ENCODE results near the gene ZNF80.
"Not testable (repeated sequence)": the region's sequence is repeated elsewhere in the genome, so short reads cannot be mapped to it uniquely, and the experiment has no call there.

ZNF80 gene

DNA sequence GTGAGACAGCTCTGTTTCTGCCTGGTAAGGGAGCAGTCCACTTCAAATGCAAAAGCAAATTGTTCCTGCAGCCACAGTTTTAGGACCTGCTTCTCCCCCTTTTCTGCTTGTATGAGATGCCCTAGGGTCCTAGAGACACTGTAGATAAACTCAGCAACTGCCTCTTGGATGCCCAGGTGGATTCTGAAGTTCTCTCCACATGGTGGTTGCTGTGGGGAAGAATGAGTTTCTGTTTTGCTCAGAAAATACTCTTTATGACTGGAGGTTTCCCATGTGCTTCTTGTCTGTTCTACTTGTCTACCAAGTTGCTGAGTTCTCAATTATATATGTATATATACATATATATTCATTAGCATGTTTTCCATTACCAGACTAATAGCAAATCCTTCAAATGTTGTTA is 5.6 kb upstream of the ZNF80 start:
- no peak overlapping the region for H3K4me3 ChIP-seq (ENCODE audit: low read length)
- no peak overlapping the region for H3K9ac ChIP-seq (ENCODE audit: low read depth, low read length)
- no peak overlapping the region for H3K27ac ChIP-seq (ENCODE audit: low read depth, low read length)
- peaks cover 16% of the 10 kb centered on the region for H3K9me3 ChIP-seq (ENCODE audit: insufficient read depth, low read depth, low read length)
- no peaks in the 10 kb centered on the region for H3K27me3 ChIP-seq (ENCODE audit: insufficient read depth, low read length)
- no peaks in the 10 kb centered on the region for H3K36me3 ChIP-seq (ENCODE audit: insufficient read depth, low read length)
- H3K4me1 ChIP-seq (ENCODE audit: insufficient read depth, low read length): no peaks in the 10 kb centered on the region

DNA sequence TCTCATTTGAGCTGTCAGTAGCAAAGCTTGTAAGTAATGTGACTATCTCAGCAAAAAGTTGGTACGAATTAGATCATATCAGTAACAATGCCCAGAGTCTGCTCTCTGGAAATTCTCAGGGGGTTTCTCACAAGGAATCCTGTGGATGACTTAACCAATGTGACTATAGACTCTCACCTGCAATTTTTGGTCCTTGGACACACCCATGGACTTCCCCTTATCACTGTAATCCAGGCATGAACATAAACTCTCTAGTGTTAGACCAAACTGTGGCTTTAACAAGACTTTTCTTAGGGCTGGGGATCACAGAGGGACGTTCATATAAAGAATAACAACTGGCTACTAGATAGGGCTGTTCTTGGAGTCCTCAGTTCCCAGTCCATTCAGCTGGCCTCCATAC is 3.9 kb upstream of the ZNF80 start:
- Histone ChIP-seq H3K36me3 (ENCODE audit: insufficient read depth, low read length) (no peaks in the 10 kb centered on the region), H3K4me1 (ENCODE audit: insufficient read depth, low read length) (no peaks in the 10 kb centered on the region), H3K27me3 (ENCODE audit: insufficient read depth, low read length) (no peaks in the 10 kb centered on the region), H3K9me3 (ENCODE audit: insufficient read depth, low read depth, low read length) (peaks cover 12% of the 10 kb centered on the region), H3K9ac (ENCODE audit: low read depth, low read length) (no peak overlapping the region), H3K4me3 (ENCODE audit: low read length) (no peak overlapping the region), H3K27ac (ENCODE audit: low read depth, low read length) (no peak overlapping the region)
- 95% methylated on average over 2 of the region's 2 CpGs for WGBS

DNA sequence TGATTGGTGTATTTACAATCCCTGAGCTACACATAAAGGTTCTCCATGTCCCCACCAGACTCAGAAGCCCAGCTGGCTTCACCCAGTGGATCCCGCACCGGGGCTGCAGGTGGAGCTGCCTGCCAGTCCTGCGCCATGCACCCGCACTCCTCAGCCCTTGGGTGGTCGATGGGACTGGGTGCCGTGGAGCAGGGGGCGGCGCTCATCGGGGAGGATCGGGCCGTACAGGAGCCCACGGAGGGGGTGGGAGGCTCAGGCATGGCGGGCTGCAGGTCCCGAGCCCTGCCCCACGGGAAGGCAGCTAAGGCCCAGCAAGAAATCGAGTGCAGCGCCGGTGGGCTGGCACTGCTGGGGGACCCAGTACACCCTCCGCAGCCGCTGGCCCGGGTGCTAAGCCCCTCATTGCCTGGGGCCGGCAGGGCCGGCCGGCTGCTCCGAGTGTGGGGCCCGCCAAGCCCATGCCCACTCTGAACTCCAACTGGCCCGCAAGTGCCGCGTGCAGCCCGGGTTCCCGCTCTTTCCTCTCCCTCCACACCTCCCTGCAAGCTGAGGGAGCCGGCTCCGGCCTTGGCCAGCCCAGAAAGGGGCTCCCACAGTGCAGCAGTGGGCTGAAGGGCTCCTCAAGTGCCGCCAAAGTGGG is 888 bp upstream of the ZNF80 start:
- WGBS: 96% methylated on average over 33 of the region's 34 CpGs
- not testable (repeated sequence) for H3K4me3 ChIP-seq (ENCODE audit: low read length); H3K9me3 ChIP-seq (ENCODE audit: insufficient read depth, low read depth, low read length); H3K4me1 ChIP-seq (ENCODE audit: insufficient read depth, low read length); H3K9ac ChIP-seq (ENCODE audit: low read depth, low read length); H3K36me3 ChIP-seq (ENCODE audit: insufficient read depth, low read length); H3K27ac ChIP-seq (ENCODE audit: low read depth, low read length); H3K27me3 ChIP-seq (ENCODE audit: insufficient read depth, low read length)

DNA sequence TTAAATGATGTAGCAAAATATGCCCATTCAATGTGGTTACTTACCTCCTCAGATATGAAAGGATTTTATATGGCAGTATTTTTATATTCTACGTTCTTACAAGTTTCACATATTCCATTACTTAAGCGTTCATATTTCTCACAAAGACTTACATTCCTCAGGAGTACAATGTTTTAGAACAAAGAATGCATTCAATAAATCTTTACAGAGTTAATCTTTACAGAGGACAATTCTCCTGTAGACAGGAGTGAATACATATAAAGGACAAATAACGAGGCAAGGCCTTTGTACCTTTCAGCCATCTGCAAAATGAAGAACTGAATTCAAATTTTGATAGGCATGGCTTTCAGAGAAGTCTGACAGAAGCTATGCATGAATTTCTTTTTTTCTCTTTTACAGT is 1.9 kb downstream of the ZNF80 start:
- Histone ChIP-seq H3K9ac (ENCODE audit: low read depth, low read length) (no peak overlapping the region), H3K36me3 (ENCODE audit: insufficient read depth, low read length) (no peaks in the 10 kb centered on the region), H3K4me1 (ENCODE audit: insufficient read depth, low read length) (no peaks in the 10 kb centered on the region), H3K27ac (ENCODE audit: low read depth, low read length) (no peak overlapping the region), H3K4me3 (ENCODE audit: low read length) (no peak overlapping the region), H3K27me3 (ENCODE audit: insufficient read depth, low read length) (no peaks in the 10 kb centered on the region), H3K9me3 (ENCODE audit: insufficient read depth, low read depth, low read length) (no peaks in the 10 kb centered on the region)
- 90% methylated on average over 2 of the region's 3 CpGs for WGBS

DNA sequence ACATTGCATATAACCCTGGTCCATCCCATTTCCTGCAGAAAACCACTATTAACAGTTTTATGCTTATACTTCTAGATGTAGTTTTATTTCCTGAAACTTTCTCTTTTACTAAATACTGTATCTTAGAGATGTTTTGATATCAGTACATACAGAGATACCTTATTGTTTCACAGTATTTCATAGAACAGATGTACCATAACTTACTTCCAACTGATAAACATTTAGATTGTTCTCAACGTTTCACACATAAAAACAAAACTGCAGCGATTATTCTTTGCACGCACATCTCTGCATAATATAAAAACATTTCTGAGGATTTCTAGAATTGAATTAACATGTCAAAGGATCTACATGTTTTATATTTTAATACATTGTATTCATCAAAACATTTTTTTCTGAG is 2.6 kb downstream of the ZNF80 start:
- Histone ChIP-seq H3K27me3 (ENCODE audit: insufficient read depth, low read length) (no peaks in the 10 kb centered on the region), H3K9me3 (ENCODE audit: insufficient read depth, low read depth, low read length) (no peaks in the 10 kb centered on the region), H3K4me3 (ENCODE audit: low read length) (no peak overlapping the region), H3K9ac (ENCODE audit: low read depth, low read length) (no peak overlapping the region), H3K27ac (ENCODE audit: low read depth, low read length) (no peak overlapping the region), H3K36me3 (ENCODE audit: insufficient read depth, low read length) (no peaks in the 10 kb centered on the region), H3K4me1 (ENCODE audit: insufficient read depth, low read length) (no peaks in the 10 kb centered on the region)
- WGBS: 96% methylated on average over 3 of the region's 3 CpGs

DNA sequence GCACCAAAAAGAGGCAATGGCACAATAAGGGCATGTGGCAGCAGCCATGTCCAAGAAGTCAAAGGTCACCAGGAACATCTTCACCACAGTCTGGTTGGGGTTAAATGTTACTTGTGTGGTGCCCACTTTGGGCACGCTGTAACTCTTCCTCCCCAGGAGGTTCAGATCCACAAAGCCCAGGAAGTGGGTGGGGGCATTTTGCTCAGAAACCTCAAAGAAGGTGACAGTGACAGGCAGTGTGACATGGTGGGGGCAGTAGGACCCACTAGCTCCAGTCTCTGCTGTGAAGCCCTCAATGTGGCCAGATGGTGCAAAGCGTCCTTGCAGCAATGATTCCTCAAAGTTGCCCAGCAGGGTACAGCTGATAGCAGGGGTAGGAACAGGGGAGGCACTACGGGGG is 5.8 kb downstream of the ZNF80 start:
- Histone ChIP-seq H3K27me3 (ENCODE audit: insufficient read depth, low read length) (no peaks in the 10 kb centered on the region), H3K4me3 (ENCODE audit: low read length) (no peak overlapping the region), H3K27ac (ENCODE audit: low read depth, low read length) (no peak overlapping the region), H3K4me1 (ENCODE audit: insufficient read depth, low read length) (no peaks in the 10 kb centered on the region), H3K36me3 (ENCODE audit: insufficient read depth, low read length) (no peaks in the 10 kb centered on the region), H3K9me3 (ENCODE audit: insufficient read depth, low read depth, low read length) (no peaks in the 10 kb centered on the region), H3K9ac (ENCODE audit: low read depth, low read length) (no peak overlapping the region)
- WGBS: 94% methylated on average over 3 of the region's 3 CpGs

DNA sequence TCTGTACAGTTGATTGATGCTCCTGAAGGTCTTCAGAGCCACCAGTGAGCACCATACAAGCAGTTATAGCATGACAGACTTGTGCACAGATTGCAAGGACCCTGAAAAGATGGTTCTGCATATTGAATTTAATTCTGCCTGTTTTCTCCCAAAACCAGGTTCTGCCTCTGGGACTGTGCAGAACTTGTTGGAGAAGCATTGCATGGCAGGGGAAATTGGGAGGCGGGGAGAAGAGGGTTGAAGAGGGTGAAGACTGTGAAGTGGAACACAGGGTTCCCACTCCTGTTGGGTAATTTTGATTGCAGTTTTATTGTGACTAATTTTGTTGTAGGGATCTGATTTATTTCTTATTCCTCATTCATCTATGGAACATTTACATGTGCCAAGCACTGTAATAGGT is 10.3 kb downstream of the ZNF80 start:
- H3K4me3 ChIP-seq (ENCODE audit: low read length): no peak overlapping the region
- no peak overlapping the region for H3K9ac ChIP-seq (ENCODE audit: low read depth, low read length)
- no peak overlapping the region for H3K27ac ChIP-seq (ENCODE audit: low read depth, low read length)
- no peaks in the 10 kb centered on the region for H3K27me3 ChIP-seq (ENCODE audit: insufficient read depth, low read length)
- no peaks in the 10 kb centered on the region for H3K36me3 ChIP-seq (ENCODE audit: insufficient read depth, low read length)
- WGBS: 91% methylated on average over 1 of the region's 1 CpG
- H3K4me1 ChIP-seq (ENCODE audit: insufficient read depth, low read length): no peaks in the 10 kb centered on the region
- peaks cover 14% of the 10 kb centered on the region; the same call in 1 of the 2 replicates for H3K9me3 ChIP-seq (ENCODE audit: insufficient read depth, low read depth, low read length)

DNA sequence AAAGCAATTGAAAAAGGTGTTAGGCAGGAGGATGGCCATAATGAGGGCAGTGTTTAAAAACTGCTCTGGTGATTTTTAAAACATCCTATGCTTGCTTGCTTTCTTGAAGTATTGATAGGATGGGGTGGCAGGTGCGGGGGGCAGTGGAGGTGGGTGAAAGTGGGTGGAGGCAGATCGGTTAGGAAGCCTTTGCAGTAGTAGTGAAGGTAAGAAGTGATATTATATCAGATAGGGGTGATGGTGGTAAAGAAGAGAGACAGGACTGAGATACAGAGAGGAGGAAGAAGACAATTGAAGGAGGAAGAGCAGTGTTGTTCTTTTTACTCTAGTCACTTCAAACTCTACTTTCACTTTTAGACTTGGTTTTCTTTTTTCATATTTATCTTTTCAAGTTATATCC is 11.1 kb downstream of the ZNF80 start:
- H3K27ac ChIP-seq (ENCODE audit: low read depth, low read length): no peak overlapping the region
- no peaks in the 10 kb centered on the region for H3K36me3 ChIP-seq (ENCODE audit: insufficient read depth, low read length)
- H3K4me1 ChIP-seq (ENCODE audit: insufficient read depth, low read length): no peaks in the 10 kb centered on the region
- H3K27me3 ChIP-seq (ENCODE audit: insufficient read depth, low read length): no peaks in the 10 kb centered on the region
- no peak overlapping the region for H3K9ac ChIP-seq (ENCODE audit: low read depth, low read length)
- H3K4me3 ChIP-seq (ENCODE audit: low read length): no peak overlapping the region
- 90% methylated on average over 2 of the region's 2 CpGs for WGBS
- H3K9me3 ChIP-seq (ENCODE audit: insufficient read depth, low read depth, low read length): peaks cover 14% of the 10 kb centered on the region; the same call in 1 of the 2 replicates

DNA sequence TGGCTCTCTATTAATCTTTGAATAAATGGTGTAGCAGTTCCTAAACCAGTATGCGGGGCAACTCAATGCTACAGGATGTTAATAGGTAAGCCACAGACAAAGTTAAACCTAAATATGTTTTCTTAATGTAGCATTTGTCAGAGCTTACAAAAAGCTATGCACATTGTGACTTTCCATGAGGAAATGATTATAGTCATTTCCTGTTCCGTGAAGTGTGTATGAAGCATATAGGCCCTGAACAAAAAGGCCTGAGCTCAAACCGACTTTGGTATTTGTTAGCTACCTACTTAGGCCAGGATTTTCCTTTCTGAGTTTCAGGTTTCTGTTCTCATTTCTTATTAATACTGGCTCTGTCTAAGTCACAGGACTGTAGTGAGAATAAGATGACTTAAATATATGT is 14.2 kb downstream of the ZNF80 start:
- Histone ChIP-seq H3K36me3 (ENCODE audit: insufficient read depth, low read length) (no peaks in the 10 kb centered on the region), H3K27me3 (ENCODE audit: insufficient read depth, low read length) (no peaks in the 10 kb centered on the region), H3K27ac (ENCODE audit: low read depth, low read length) (no peak overlapping the region), H3K4me1 (ENCODE audit: insufficient read depth, low read length) (peaks cover 6% of the 10 kb centered on the region; the same call in 1 of the 2 replicates), H3K9me3 (ENCODE audit: insufficient read depth, low read depth, low read length) (peaks cover 14% of the 10 kb centered on the region; the same call in 1 of the 2 replicates), H3K4me3 (ENCODE audit: low read length) (no peak overlapping the region), H3K9ac (ENCODE audit: low read depth, low read length) (no peak overlapping the region)
- WGBS: 97% methylated on average over 3 of the region's 3 CpGs

DNA sequence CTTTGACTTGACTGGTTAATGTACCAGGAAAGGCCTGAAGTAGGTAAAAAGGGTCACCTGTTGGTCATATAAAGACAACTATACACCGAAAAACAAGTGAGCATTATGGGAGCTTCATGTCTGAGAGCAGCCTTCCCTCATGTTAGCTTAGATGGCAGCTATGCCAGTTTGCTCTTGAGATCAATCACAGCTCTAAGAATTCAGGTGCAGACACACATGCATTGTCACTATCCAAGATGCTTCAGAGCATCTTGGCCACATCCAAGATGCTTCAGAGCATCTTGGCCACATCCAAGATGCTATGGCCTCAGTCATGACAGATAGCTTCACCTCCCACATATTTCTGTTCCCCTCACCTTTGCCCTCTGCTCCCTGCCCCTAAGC is 15.5 kb downstream of the ZNF80 start:
- Histone ChIP-seq H3K9ac (ENCODE audit: low read depth, low read length) (no peak overlapping the region), H3K4me3 (ENCODE audit: low read length) (no peak overlapping the region), H3K4me1 (ENCODE audit: insufficient read depth, low read length) (peaks cover 6% of the 10 kb centered on the region; the same call in 1 of the 2 replicates), H3K9me3 (ENCODE audit: insufficient read depth, low read depth, low read length) (peaks cover 14% of the 10 kb centered on the region; the same call in 1 of the 2 replicates), H3K27ac (ENCODE audit: low read depth, low read length) (no peak overlapping the region), H3K36me3 (ENCODE audit: insufficient read depth, low read length) (no peaks in the 10 kb centered on the region), H3K27me3 (ENCODE audit: insufficient read depth, low read length) (no peaks in the 10 kb centered on the region)
- WGBS: 95% methylated on average over 1 of the region's 1 CpG

DNA sequence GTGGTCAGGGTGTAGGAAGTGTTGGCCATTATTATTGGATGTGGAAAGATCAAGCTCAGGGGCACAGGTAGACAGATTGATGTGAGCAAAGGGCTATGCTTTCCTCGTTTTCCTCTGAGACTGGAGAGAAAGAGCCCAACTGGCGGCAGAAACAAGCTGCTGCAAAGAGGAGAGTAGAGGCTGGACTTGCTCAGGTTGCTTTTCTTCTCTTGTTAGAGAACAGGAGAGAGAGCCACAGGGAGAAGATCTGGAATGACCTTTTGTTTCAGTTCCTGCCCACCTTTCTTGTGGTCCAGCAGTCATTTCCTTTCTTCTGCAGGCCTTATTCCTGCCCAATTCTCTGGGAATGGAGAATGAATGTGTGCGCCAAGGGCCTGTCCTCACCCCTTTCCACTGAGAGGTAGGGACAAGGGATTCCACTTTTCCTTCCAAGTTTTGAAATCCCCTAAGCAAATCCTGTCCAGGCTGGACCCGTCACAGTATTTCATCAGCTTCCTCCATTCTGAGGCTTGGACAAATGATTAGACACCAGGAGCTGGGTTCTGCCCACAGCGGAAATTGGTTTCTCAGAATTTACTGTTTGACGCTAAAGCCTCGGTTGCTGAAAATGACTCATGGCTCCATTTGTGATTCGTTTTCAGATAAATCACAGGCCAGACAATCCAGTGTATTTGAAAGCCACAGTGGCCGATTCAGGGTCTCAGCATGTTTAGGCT is 16.1 kb downstream of the ZNF80 start:
- H3K9me3 ChIP-seq (ENCODE audit: insufficient read depth, low read depth, low read length): peaks cover 14% of the 10 kb centered on the region; the same call in 1 of the 2 replicates
- no peak overlapping the region for H3K27ac ChIP-seq (ENCODE audit: low read depth, low read length)
- WGBS: 92% methylated on average over 9 of the region's 9 CpGs
- no peak overlapping the region for H3K9ac ChIP-seq (ENCODE audit: low read depth, low read length)
- no peaks in the 10 kb centered on the region for H3K36me3 ChIP-seq (ENCODE audit: insufficient read depth, low read length)
- peaks cover 6% of the 10 kb centered on the region; the same call in 1 of the 2 replicates for H3K4me1 ChIP-seq (ENCODE audit: insufficient read depth, low read length)
- no peaks in the 10 kb centered on the region for H3K27me3 ChIP-seq (ENCODE audit: insufficient read depth, low read length)
- no peak overlapping the region for H3K4me3 ChIP-seq (ENCODE audit: low read length)

All from HUES64 (cell line).